ENCODE results near the gene ZNF621.
"Not testable (repeated sequence)": the region's sequence is repeated elsewhere in the genome, so short reads cannot be mapped to it uniquely, and the experiment has no call there.

The ZNF621 gene

DNA sequence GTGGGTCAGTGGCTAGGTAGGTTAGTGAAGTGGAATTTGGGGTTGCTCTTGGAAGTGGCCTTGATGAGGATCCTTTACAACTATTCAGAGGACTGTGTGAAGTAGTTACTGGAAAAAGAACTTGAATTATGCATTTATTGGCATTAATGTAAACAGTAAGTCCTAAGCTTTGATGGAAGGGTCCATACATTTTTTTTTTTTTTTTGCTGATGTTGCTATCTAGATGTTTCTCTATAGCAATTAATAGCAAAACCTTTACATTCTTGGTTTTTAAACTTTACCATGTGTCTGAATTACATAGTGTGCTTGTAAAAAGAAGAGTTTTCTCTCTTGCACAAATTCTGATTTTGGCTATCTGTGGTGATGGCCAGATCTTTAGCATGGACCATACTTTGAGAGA, 9.5 kb downstream of the ZNF621 start:
- DNase-seq (ENCODE audit: low read depth in 3 of 3, low spot score in 1 of 3): no peak

DNA sequence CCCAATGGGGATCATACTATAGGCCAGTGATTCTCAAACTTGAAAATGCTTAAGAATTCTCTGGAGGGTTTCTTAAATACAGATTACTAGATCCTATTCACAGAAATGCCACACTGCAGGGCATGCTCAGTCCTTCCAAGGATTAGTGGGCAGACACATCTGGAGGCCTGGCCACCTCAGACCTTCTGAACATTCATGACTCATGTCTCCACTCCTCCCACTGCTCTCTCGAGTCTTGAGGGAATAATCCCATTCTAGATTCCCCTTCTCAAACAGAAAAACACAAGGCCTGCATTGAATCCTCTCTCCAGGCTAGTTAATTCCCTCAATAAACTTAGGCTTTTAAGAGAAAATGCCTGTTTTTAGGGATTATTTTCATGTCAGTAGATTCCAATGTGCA, 22.1 kb downstream of the ZNF621 start:
- no peak for DNase-seq (ENCODE audit: low read depth in 3 of 3, low spot score in 1 of 3)

DNA sequence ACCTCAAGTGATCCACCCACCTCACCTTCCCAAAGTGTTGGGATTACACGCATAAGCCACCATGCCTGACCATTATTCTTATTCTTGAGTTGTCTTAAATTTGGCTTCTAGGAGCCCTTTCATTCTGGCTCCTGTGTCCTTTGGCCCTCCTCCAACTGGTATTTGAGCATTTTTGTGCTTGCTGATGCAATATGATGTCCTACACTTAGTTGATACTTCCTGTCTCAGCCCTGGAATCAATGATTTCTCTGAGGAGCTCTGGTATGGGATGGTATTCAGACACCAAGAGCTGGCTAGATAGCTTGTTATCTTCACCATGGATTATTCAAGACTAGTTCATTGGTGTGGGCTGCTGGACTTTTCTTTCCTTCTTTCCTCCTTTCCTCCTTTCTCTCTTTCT, 25.4 kb downstream of the ZNF621 start:
- DNase-seq (ENCODE audit: low read depth in 3 of 3, low spot score in 1 of 3): no peak

DNA sequence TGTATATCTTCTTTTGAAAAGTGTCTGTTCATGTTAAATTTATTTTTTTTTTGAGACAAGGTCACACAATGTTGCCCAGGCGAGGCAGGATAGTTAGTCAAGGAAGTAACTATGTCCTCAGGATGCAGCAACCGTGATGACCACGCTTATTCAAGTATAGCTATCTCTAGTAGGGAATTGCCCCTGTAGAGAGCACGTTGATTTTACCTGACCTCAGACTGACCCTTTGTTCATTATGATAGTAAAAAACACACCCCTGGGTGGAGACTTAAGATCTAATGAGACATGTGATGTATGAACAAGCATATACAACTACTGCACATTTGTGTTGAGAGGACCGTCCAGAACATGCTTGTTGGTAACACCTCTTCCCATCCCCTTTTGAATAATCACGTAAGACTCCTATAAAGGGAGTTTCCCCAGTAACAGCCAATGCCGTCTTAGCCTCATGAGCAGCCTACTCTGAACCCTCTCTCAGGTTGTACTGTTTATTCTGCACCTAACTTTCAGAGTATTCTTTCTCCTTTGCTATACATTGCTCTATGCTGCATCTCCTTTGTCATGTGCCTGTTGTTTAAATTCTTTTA, 32.9 kb downstream of the ZNF621 start:
- DNase-seq (ENCODE audit: low read depth in 3 of 3, low spot score in 1 of 3): no peak

DNA sequence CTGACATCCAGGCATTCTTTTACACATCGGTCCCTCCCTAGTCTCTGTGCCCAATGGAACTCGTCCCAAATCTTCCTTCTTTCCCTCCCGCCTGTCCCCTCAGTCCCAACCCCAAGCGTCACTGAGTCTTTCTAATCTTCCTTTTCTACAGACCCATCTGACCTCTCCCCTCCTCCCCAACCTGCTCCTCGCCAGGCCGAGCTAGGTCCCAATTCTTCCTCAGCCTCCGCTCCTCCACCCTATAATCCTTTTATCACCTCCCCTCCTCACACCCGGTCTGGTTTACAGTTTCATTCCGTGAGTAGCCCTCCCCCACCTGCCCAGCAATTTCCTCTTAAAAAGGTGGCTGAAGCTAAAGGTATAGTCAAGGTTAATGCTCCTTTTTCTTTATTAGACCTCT, 37.7 kb downstream of the ZNF621 start:
- DNase-seq (ENCODE audit: low read depth in 3 of 3, low spot score in 1 of 3): not testable (repeated sequence)

DNA sequence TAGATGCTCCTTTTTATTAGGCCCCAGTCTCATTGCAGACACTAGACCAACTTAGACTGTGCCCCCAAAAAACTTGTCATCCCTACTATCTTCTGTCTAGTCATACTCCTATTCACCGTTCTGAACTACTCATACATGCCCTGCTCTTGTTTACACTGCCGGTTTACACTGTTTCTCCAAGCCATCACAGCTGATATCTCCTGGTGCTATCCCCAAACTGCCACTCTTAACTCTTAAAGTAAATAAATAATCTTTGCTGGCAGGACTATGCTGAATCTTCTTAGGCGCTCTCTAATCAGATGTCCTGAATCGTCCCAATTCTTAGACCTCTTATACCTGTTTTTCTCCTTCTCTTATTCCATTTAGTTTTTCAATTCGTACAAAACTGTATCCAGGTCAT, 40.9 kb downstream of the ZNF621 start:
- not testable (repeated sequence) for DNase-seq (ENCODE audit: low read depth in 3 of 3, low spot score in 1 of 3)

DNA sequence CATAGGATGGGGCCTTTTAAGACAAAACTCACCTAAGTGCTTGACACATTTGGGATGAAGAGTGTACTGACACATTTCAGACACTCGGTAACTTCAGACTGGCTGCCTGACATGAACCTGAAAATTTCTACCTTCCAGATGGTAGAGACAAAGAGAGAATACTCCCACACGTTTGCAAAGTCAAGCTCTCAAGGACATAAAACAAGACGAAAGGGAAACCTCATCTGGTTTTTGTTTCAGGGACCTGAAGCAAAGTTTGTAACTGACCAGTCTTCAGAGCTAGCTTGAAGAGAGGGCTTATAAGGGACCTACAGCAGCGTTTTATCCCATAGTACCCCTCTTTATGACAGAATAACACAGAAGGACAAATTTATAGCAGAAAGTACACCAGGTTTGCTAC, 41.9 kb downstream of the ZNF621 start:
- DNase-seq (ENCODE audit: low read depth in 3 of 3, low spot score in 1 of 3): no peak

DNA sequence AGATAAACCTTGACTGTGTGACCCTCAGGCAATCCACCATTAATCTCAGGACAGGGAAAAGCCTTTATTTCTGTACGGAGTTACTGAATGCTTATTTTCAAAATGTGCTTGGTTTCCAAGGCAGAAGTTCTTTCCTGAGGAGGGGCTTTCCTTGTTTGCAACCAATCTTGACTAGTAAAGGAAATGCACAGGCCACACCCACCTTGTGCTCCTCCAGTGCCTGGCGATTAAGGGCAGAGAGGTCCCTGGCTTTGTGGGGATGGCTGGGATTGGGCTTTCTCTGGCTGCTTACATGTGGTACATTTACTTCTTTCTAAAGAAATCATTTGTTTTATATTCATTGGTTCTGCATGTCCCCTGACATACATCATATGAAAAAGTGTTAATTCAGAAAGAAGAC, 47.8 kb downstream of the ZNF621 start:
- no peak for DNase-seq (ENCODE audit: low read depth in 3 of 3, low spot score in 1 of 3)

DNA sequence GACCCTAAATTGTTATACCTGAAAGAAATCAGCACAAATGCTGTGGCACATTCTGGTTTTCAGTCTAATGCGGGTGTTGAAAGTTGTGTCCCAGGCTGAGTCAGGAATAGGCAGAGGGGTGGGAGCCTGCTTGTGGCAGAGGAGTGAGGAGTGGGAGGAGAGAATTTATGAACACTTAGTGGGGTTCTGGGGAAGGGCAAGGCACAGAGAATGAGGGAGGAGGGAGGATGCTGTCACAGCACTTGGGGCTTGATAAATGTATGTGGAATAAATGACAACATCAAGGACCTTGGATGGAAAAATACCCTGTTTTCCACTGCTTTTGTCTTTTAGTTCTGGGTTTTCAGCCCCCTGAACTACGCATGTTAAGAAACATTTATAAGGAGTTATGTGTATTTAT, 49.3 kb downstream of the ZNF621 start:
- DNase-seq (ENCODE audit: low read depth in 3 of 3, low spot score in 1 of 3): no peak

DNA sequence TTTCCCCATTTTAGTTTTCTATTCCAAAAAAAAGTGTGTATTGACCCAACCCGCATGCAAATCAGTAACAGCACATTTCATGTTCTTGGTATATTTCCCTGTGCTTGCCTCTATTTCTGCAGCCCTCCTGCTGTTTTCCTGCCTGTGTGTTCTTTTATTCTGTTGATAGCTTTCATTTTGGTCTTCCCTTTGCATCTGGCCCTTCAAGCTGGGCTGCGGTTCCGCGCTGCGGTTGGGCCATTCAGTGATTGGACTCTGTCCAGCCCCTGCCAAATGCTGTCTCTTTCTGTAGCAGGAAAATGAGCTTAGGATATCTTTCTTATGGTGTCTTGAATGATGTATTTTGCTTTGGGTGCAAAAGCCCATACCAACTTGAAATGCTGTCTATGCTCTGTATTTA, 49.9 kb downstream of the ZNF621 start:
- no peak for DNase-seq (ENCODE audit: low read depth in 3 of 3, low spot score in 1 of 3)

DNA sequence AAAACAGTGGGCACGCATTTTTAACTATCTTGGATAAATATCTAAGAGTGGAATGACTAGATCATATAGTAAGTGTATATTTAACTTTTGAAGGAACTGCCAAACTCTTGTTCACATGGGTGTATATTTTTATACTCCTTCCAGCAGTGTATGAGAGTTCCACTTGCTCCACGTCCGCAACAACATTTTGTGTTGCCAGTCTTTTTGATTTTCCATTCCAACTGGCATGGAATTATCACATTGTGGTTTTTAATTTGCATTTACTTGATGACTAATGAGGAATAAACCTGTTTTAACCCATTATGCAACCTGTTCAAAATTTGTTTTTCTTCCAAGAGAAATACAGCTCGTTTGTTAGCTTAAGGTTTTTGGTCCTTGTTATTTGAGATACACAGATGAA, 51.6 kb downstream of the ZNF621 start:
- DNase-seq (ENCODE audit: low read depth in 3 of 3, low spot score in 1 of 3): no peak

DNA sequence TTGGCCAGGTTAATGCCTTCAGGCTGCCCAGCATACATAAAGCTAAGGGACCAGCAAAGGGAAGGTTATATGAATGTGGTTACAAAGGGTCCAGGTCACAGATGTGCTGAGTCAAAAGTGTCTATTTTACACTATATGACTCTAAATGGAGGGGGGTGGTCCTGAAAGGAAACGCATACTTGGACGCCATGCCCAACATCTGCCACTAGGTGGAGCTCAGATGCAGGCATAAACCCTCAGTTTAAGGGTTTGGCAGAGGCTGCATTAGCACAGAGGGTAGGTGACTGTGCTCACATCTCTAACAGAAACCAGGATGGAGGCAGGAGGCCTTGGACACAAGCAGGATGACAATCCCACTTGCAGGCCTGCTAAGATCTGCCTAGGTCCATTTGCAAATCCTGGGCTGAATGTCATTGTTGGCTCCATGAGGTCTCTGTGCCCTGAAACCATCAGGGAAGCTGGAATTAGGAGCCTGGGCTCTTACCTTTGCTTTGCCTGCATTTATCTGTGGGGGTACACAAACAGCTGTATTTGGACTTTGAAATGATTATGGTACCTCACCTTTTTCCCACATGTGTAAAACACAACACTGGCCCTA, 55.8 kb downstream of the ZNF621 start:
- DNase-seq (ENCODE audit: low read depth in 3 of 3, low spot score in 1 of 3): peak; percentile 12 to 39 (median 13)

DNA sequence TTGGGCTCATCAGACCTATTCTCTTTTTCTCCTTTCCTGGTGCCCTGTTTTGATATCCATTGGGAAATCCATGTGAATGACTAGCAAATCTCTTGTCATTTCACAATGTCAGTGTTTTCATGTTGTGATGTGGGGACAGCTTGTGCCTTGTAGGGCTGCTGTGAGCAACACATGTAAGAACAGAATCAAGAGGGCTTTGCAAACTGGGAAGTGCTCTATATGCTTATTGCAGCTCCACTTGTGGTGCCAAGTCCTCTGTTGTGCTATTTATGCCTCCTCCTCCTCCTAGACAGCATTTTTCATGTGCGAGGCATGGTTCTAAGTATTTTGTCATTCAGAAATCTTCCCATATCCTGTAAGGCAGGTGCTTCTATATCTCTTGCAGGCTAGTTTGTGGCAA, 56.4 kb downstream of the ZNF621 start:
- DNase-seq (ENCODE audit: low read depth in 3 of 3, low spot score in 1 of 3): no peak

DNA sequence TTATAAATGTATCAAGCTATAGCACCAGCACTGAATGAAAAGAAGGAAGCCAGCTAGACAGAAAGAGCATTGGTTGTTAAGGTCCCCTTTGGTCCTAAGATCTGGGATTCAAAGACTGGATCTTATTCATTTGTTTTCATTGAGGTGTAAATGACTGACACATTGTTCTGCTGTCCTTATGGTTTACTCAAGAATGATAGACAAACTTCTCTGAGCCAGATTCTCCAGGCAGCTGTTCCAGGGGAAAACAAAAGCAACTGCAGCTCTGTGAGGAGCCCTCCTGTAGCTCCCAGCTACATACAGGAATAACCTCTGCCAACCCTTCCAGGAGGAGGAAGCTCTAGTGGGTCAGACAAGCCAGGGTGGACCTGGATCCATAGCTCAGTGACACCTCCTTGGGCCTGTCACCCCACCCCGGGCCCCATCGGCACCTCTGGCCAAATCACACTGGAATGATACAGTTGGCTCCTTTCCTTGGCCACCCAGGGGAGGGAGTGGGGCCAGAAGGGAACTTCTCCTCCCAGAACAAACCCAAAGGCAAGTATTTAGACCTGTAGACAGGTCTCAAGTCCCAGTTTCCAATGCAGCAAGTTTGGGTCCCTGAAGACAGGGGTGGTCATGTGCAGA, 57.8 kb downstream of the ZNF621 start:
- DNase-seq (ENCODE audit: low read depth in 3 of 3, low spot score in 1 of 3): no peak

DNA sequence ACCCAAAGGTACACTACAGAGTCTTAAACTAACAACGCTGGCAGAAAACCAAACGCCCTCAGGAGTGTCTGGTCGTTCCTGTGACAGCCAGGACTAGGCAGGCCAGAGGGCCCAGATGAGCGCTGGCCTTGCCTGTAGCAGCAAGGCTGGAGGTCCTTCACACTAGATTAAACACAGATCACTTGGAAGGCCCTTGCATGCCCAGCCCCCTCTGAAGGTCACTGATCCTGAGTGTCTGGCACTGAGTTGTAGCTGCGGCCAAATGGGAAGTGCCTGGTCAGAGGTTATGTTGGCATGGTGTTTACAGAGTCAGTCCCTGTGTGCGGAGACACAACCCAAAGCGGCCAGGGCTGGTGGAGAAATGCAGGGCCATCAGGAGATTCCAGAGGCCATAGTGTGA, 58.9 kb downstream of the ZNF621 start:
- no peak for DNase-seq (ENCODE audit: low read depth in 3 of 3, low spot score in 1 of 3)

DNA sequence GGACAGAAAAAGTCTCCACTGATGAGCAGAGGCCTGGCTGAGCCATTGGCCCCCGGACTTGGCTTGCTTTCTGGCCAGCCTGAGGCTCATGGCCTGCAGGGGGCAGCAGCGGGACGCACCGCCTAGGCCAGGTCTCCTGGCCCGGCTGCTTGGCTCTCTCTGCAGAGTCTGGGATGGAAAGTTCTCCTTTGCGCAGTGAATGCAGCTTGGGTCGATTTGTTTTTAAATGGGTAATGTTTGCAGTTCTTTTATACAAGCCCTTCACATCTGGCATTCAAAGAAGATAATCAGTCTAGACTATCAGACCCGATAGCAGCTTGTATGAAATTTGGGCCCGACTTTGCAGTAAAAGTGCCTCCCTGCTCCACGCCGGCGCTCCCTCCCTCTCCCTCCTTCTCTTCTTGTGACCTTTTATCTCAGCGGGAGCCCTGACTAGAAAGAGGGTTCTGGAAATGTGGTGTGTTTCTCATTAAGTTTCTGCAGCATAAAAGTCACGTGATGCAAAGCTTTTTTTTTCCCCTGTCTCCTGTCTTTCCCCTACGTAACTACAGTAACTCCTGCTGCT, 59.9 kb downstream of the ZNF621 start:
- DNase-seq (ENCODE audit: low read depth in 3 of 3, low spot score in 1 of 3): peak; percentile 2 to 71 (median 32)

DNA sequence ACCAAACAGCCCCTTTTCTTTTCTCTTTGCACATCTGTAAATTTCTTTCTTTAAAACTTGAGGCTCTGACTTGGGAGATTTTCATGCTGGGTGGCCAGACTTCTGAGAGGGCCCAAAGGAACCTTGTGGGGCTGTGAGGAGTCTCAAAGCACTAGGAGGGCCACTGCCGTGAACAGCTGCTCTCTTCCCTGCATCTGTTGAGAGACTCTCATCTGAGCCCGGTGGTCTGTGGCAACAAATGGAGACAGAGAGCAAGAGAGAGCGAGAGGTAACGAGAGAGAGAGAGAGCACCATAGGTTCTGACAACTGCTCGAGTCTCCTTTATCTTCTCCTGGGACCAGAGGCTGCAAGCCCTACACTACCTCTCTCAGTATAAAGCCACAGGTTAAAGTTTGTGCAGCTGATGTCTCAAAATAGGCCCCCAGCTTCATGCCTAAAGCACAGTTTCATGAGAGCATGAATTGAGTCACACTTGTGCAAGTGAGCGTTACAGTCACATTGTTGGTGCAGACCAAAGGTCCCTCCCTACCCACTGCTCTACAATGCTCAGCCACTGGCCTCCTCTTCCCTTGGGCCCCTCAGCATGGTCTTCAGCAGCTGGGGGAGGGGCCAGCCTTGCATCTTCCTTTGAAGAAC, 60.7 kb downstream of the ZNF621 start:
- no peak for DNase-seq (ENCODE audit: low read depth in 3 of 3, low spot score in 1 of 3)

DNA sequence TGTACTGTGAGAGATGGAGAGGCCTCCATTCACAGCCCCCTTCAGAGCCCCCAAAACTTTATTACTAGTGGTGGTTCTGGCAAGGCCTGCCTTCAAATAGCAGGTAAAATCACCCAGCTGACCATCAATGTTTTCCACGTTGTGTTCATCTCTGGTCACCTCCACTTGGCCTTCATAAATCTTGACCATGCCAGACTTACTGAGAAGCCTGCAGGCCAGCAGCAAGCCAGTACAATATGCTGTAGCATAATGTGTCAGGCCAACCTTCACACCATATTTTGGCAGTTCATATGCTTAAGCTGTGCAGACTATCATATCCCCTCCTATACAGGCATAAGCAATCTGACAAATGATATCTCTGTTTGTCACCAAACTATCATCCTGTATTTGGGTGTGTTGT, 62.1 kb downstream of the ZNF621 start:
- DNase-seq (ENCODE audit: low read depth in 3 of 3, low spot score in 1 of 3): no peak

DNA sequence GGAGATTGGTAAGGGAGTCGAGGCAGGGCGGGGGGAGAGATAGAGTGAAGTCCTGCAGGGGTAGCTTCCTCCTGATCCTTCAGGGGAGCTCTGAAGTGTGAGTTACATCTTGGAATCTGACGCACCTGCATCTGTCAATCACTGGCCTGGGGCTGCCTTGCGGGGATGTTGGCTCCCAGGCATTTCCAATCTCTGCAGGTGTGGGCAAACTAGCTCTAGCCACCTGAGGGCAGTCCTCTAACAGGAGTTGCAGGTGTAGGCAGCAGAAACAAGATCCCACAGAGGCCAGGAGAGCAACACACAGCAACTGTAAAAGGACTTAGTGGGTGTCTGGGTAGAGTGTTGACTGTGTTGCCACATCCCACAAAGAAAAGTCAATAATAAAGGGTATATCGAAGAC, 63.6 kb downstream of the ZNF621 start:
- DNase-seq (ENCODE audit: low read depth in 3 of 3, low spot score in 1 of 3): no peak
